GM21576 (cell line): Measurements from ENCODE around the gene ZFYVE19.
"Not testable (repeated sequence)": the region's sequence is repeated elsewhere in the genome, so short reads cannot be mapped to it uniquely, and the experiment has no call there.

Source experiments
- ATAC-seq: cut with Tn5 transposase; IDR thresholded peaks from one replicate; pipeline ENCODE4 v1.9.1; 2021; ENCODE audit warnings: mild to moderate bottlenecking, moderate library complexity; ENCODE audit not compliant: unreplicated experiment

The ZFYVE19 gene

GRCh38 chr15:40845511-40846284 lies 38.8 kb downstream of the ZFYVE19 start:
- no peak for ATAC-seq

- no peak for ATAC-seq
These were observed 39.9 kb downstream of the ZFYVE19 start for GRCh38 chr15:40846841-40847222.

- ATAC-seq = no peak
These were observed 40.5 kb downstream of the ZFYVE19 start for GRCh38 chr15:40847223-40847961.

GRCh38 chr15:40850576-40851112 lies 43.8 kb downstream of the ZFYVE19 start:
- no peak for ATAC-seq

GRCh38 chr15:40852529-40852928 lies 45.6 kb downstream of the ZFYVE19 start:
- no peak for ATAC-seq

- no peak for ATAC-seq
These were observed 46.5 kb downstream of the ZFYVE19 start for GRCh38 chr15:40853241-40853890.

- no peak for ATAC-seq
These were observed 47.3 kb downstream of the ZFYVE19 start for GRCh38 chr15:40854161-40854560.

GRCh38 chr15:40855706-40856234 lies 48.9 kb downstream of the ZFYVE19 start:
- no peak for ATAC-seq

- ATAC-seq = no peak
These were observed 49.9 kb downstream of the ZFYVE19 start for GRCh38 chr15:40856746-40857145.

GRCh38 chr15:40857601-40858341 lies 50.9 kb downstream of the ZFYVE19 start:
- no peak for ATAC-seq

GRCh38 chr15:40858706-40859105 lies 51.8 kb downstream of the ZFYVE19 start:
- ATAC-seq = no peak

GRCh38 chr15:40859206-40859851 lies 52.4 kb downstream of the ZFYVE19 start:
- ATAC-seq = peak; percentile 54

GRCh38 chr15:40861147-40861546 lies 54.3 kb downstream of the ZFYVE19 start:
- not testable (repeated sequence) for ATAC-seq

GRCh38 chr15:40863660-40864270 lies 56.9 kb downstream of the ZFYVE19 start:
- ATAC-seq = no peak
